ENCODE results near the gene ZNF618. TPM values are rescaled to one million over a fixed set of nuclear protein-coding genes. Genes with fewer than 3 reads are reported as not detected.

The ZNF618 gene
- total RNA-seq, 1 experiment from 2014 or later = 1.2 TPM

DNA sequence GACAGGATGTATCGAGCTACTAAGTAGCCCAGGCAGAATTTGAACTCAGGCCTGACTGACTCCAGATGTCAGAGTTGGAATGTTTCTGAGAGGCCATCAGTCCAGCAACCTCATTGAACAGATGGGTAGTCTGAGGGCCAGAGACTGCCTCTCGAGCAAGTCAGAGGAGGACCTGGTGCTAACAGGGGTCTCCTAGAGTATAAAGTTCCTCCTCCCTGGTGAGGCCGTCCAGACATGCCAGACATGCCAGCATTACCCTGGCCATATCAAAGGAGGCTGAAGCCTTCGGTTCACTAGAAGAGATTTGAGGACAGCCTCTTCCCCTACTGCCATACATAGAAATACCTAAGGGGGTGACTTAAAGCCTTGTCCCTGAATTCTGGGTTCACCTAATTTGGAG is 81.2 kb downstream of the ZNF618 start:
- BruUV-seq (replicated peaks) = no TSS peak
- Histone ChIP-seq H3K4me1 (peaks cover 9% of the 10 kb centered on the region; the same call in 1 of the 2 replicates), H3K27me3 (replicated peaks; ENCODE audit: control insufficient read depth, insufficient read depth, low read length) (no peaks in the 10 kb centered on the region), H3K9me3 (no peaks in the 10 kb centered on the region), H3K4me3 (ENCODE audit: low read depth, low read length) (no peak overlapping the region), H3K36me3 (ENCODE audit: control insufficient read depth, insufficient read depth, low read length) (no peaks in the 10 kb centered on the region)
- no peak overlapping the region for H3K4me3 Mint-ChIP-seq (ENCODE audit: unreplicated experiment)
- POLR2A ChIA-PET = no interaction called here
- H3K9me3 Mint-ChIP-seq (ENCODE audit: unreplicated experiment) = no peaks in the 10 kb centered on the region
- H3K27me3 Mint-ChIP-seq (ENCODE audit: insufficient read depth, unreplicated experiment) = no peaks in the 10 kb centered on the region
- TF ChIP-seq, protein P1, sequence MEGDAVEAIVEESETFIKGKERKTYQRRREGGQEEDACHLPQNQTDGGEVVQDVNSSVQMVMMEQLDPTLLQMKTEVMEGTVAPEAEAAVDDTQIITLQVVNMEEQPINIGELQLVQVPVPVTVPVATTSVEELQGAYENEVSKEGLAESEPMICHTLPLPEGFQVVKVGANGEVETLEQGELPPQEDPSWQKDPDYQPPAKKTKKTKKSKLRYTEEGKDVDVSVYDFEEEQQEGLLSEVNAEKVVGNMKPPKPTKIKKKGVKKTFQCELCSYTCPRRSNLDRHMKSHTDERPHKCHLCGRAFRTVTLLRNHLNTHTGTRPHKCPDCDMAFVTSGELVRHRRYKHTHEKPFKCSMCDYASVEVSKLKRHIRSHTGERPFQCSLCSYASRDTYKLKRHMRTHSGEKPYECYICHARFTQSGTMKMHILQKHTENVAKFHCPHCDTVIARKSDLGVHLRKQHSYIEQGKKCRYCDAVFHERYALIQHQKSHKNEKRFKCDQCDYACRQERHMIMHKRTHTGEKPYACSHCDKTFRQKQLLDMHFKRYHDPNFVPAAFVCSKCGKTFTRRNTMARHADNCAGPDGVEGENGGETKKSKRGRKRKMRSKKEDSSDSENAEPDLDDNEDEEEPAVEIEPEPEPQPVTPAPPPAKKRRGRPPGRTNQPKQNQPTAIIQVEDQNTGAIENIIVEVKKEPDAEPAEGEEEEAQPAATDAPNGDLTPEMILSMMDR (IDR thresholded peaks at IDR 0.05; ENCODE audit: insufficient read depth in 1 of 2, low read depth in 1 of 2, low read length in 1 of 2, severe bottlenecking in 1 of 2, unreplicated experiment in 1 of 2) = no peak
- no peak for DNase-seq
- H3K27ac Mint-ChIP-seq (ENCODE audit: unreplicated experiment) = no peak overlapping the region
- H3K4me1 Mint-ChIP-seq (ENCODE audit: low read depth, unreplicated experiment) = no peaks in the 10 kb centered on the region
- CTCF ChIA-PET = no interaction called here
- no peaks in the 10 kb centered on the region for H3K36me3 Mint-ChIP-seq (ENCODE audit: insufficient read depth, unreplicated experiment)
- intact Hi-C loops (cut with micrococcal nuclease; ENCODE audit: unreplicated experiment) = no loop called here

DNA sequence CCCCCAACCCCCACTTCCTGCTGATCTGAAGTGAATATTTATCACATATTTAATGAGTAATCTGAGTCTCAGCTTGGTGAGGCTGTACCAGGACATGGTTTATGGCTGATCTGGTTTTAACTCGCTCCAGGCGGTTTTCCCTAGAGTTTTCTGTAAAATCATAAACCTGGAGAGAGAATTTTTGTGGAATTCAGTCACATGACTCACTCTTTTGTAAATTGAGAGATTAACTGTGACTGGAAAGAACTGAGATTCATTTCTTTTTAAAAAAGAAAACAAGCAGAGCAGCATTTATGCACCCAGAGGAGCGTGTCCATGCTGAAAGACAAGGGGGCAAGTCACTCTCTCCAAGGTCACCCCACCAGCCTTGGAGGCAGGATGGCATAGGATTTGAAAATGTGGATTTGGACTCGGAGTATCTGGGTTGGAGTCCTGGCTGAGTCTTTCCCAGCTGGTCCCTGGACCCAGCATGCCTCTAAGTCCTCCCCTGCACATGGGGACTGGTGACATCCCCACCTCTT is 81.8 kb downstream of the ZNF618 start:
- H3K36me3 Mint-ChIP-seq (ENCODE audit: insufficient read depth, unreplicated experiment) = no peaks in the 10 kb centered on the region
- no peaks in the 10 kb centered on the region for H3K27me3 ChIP-seq (replicated peaks; ENCODE audit: control insufficient read depth, insufficient read depth, low read length)
- no TSS peak for BruUV-seq (replicated peaks)
- POLR2A ChIA-PET = no interaction called here
- DNase-seq = no peak
- no peaks in the 10 kb centered on the region for H3K36me3 ChIP-seq (ENCODE audit: control insufficient read depth, insufficient read depth, low read length)
- TF ChIP-seq, protein P1 (IDR thresholded peaks at IDR 0.05; ENCODE audit: insufficient read depth in 1 of 2, low read depth in 1 of 2, low read length in 1 of 2, severe bottlenecking in 1 of 2, unreplicated experiment in 1 of 2) = no peak
- CTCF ChIA-PET = no interaction called here
- no peak overlapping the region for H3K4me3 ChIP-seq (ENCODE audit: low read depth, low read length)
- intact Hi-C loops (cut with micrococcal nuclease; ENCODE audit: unreplicated experiment) = no loop called here
- H3K4me3 Mint-ChIP-seq (ENCODE audit: unreplicated experiment) = no peak overlapping the region
- H3K4me1 ChIP-seq = peaks cover 9% of the 10 kb centered on the region; the same call in 1 of the 2 replicates
- no peak overlapping the region for H3K27ac Mint-ChIP-seq (ENCODE audit: unreplicated experiment)
- no peaks in the 10 kb centered on the region for H3K4me1 Mint-ChIP-seq (ENCODE audit: low read depth, unreplicated experiment)
- H3K9me3 ChIP-seq = no peaks in the 10 kb centered on the region
- H3K27me3 Mint-ChIP-seq (ENCODE audit: insufficient read depth, unreplicated experiment) = no peaks in the 10 kb centered on the region
- no peaks in the 10 kb centered on the region for H3K9me3 Mint-ChIP-seq (ENCODE audit: unreplicated experiment)

DNA sequence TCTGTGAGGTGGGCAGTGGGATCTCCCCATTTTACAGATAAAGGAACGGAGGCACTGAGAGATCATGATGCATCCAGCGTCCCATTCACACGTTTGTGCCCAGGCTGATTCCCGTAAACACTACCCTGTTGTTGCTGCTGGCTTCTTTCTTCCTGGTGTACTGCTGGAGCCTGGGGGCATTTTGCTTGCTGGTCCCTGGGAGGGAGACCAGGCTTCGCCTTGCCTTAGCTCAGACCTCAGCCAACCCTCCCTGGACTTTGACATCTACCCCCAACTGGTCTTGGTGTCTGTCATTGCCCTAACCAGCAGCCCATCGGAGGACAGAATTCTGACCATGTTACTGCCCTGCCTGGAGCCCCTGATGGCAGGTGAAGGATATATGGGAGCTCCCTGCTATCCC is 82.4 kb downstream of the ZNF618 start:
- Histone ChIP-seq H3K9me3 (no peaks in the 10 kb centered on the region), H3K27me3 (replicated peaks; ENCODE audit: control insufficient read depth, insufficient read depth, low read length) (no peaks in the 10 kb centered on the region), H3K4me3 (ENCODE audit: low read depth, low read length) (no peak overlapping the region), H3K36me3 (ENCODE audit: control insufficient read depth, insufficient read depth, low read length) (no peaks in the 10 kb centered on the region), H3K4me1 (peaks cover 9% of the 10 kb centered on the region; the same call in 1 of the 2 replicates)
- H3K9me3 Mint-ChIP-seq (ENCODE audit: unreplicated experiment) = no peaks in the 10 kb centered on the region
- no peaks in the 10 kb centered on the region for H3K27me3 Mint-ChIP-seq (ENCODE audit: insufficient read depth, unreplicated experiment)
- H3K4me3 Mint-ChIP-seq (ENCODE audit: unreplicated experiment) = no peak overlapping the region
- H3K27ac Mint-ChIP-seq (ENCODE audit: unreplicated experiment) = no peak overlapping the region
- DNase-seq = no peak
- no peaks in the 10 kb centered on the region for H3K4me1 Mint-ChIP-seq (ENCODE audit: low read depth, unreplicated experiment)
- intact Hi-C loops (cut with micrococcal nuclease; ENCODE audit: unreplicated experiment) = no loop called here
- no TSS peak for BruUV-seq (replicated peaks)
- H3K36me3 Mint-ChIP-seq (ENCODE audit: insufficient read depth, unreplicated experiment) = no peaks in the 10 kb centered on the region
- TF ChIP-seq, protein P1 (IDR thresholded peaks at IDR 0.05; ENCODE audit: insufficient read depth in 1 of 2, low read depth in 1 of 2, low read length in 1 of 2, severe bottlenecking in 1 of 2, unreplicated experiment in 1 of 2) = no peak
- ChIA-PET CTCF (no interaction called here), POLR2A (no interaction called here)
